Stimulated activated CD8-positive, alpha-beta memory T cell treated with anti-CD3 and anti-CD28 coated beads, Interleukin-4, amount 100 ng/mL, for 1 hour (primary cell): ENCODE data around the gene JAK3.
"Not testable (repeated sequence)": the region's sequence is repeated elsewhere in the genome, so short reads cannot be mapped to it uniquely, and the experiment has no call there.

Source experiments
- DNase-seq, 2 donors: peaks; one replicate each; pipeline ENCODE4 v3.0.0-alpha.2; 2020; ENCODE audit warnings: low read depth in 2 of 2, low spot score in 1 of 2

The JAK3 gene

GRCh38 chr19:17807731-17808316, 40.0 kb downstream of the JAK3 start:
- DNase-seq: no peak

DNA sequence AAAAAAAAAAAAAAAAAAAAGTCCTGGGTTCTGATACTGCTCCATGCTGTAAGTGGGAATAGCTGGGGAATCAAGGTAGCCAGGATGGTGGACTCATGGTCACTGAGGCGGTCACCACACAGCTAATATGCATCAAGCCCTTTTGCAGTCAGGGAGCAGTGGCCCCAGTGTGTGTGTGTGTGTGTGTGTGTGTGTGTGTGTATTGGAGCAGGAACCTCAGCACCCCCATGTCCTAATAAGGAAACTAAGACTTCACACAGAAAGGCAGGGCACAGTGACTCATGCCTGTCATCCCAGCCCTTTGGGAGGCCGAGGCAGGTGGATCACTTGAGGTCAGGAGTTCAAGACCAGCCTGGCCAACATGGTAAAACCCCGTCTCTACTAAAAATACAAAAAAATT, 40.8 kb downstream of the JAK3 start:
- no peak for DNase-seq

- DNase-seq: no peak
Observed at GRCh38 chr19:17805427-17805826, 42.4 kb downstream of the JAK3 start.

DNA sequence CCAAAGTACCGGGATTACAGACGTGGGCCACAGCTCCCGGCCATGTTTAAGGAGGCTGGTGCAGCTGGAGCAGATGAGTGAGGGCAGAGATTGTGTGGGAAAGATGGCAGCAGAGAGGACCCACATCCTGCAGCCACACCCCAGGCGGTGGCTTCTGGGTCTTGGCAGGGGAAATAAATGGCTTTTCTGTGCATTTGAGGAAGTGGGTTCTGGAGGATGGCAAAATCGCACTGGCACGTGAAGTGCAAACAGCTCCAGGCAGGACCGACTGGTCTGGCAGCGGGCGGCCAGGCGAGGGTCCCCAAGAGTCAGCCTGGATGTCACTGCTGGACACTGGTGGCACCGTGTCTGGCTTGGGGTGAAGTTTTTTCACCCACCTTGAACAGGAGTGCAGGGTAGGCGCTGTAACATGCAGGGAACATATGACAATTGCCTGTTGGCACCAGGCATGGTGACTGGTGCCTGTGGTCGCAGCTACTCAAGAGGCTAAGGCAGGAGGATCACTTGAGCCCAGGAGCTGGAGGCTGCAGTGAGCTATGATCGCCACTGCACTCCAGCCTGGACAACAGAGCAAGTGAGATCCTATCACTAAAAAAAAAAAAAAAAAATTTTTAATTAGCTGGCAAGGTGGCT, 44.4 kb downstream of the JAK3 start:
- no peak for DNase-seq

DNA sequence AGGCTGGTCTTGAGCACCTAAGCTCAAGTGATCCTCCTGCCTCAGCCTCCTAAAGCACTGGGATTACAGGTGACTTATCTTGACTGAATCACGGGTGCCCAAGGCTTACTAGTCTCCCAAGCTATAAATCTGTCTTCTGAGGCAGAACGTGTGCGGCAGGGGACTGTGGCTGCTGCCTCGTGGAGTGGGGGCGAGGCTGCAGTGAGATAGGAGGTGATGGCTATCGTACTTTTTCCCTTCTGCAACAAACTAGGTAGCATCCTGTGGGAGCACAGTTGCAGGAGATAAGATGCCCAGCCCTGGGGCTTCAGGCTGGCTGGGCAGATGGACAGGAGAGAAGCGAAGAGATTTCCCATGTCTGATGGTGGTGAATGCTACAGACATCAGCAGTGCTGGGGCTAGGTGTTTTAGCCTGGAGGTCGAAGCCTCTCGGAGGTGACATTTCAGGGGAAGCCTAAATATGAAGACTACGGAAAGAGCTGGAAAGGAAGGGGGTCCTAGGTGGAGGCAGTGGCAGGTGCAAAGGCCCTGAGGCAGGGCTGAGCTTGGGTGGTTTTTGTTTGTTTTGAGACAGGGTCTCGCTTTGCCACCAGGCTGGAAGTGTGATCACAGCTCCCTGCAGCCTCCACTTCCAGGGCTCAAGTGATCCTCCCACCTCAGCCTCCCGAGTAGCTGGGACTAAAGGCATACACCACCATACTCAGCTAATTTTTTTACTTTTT, 45.5 kb downstream of the JAK3 start:
- no peak for DNase-seq

- DNase-seq: not testable (repeated sequence)
Observed at GRCh38 chr19:17798599-17798998, 49.2 kb downstream of the JAK3 start.

DNA sequence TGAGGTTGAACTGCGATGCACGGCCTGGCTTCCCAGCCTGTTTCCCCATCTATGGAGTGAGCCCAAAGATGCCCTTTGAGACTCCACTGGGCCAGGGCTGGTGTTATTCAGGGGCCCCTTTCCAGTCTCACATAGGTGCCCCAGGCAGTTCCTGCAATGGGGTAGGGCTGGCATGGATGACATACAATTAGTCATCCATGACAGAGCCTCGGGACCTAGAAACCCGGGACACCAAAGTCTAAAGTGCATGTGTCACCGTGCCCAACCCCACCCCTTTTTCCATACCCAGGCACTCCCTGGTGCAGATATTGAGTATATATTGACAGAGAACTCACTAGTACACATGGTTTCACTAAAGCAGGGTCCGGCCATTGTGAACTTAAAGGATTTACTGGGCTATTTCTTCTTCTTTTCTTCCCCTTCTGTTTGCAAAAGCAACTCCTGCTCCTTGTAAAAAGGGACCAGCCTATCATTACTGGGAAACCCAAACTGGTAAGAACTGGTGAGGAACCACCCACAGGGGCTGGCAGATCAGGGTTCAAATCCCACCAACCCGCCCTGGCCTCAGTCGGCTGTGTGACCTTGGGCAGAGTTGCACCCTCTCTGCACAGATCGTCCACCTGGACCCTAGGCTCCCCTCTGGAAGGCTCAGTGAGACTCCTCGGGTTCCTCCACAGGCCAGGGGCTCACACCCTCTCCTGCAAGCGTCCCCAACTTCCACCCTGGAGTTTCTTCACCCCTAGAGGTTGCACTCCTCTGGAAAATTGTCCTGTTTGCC, 50.2 kb downstream of the JAK3 start:
- no peak for DNase-seq

DNA sequence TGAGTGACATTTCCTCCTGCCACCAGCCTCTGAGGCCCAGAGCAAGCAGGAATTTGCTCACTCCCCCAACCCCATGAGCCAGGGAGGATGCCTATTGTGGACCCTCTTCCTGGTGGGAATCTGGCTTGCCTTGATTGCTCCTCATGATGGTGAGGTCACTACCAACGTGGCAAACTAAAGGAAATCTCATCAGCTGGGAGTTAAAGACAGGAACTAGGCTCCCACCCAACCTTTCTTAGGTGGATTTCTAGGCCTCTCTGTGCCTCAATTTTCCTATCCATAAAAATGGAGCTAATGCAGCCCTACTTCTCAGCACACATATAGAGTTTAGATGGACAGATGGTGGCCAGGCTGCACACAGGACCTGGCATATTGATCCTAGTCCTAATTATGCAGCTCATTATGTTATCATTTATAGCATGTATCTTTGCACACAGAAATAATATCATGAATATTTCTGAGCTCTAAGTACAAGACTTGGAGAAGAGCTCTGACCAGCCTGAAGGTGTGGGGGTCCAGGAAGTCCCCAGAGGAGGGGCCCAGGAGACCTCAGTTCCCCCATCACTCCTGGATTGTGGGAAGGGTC, 50.9 kb downstream of the JAK3 start:
- no peak for DNase-seq

DNA sequence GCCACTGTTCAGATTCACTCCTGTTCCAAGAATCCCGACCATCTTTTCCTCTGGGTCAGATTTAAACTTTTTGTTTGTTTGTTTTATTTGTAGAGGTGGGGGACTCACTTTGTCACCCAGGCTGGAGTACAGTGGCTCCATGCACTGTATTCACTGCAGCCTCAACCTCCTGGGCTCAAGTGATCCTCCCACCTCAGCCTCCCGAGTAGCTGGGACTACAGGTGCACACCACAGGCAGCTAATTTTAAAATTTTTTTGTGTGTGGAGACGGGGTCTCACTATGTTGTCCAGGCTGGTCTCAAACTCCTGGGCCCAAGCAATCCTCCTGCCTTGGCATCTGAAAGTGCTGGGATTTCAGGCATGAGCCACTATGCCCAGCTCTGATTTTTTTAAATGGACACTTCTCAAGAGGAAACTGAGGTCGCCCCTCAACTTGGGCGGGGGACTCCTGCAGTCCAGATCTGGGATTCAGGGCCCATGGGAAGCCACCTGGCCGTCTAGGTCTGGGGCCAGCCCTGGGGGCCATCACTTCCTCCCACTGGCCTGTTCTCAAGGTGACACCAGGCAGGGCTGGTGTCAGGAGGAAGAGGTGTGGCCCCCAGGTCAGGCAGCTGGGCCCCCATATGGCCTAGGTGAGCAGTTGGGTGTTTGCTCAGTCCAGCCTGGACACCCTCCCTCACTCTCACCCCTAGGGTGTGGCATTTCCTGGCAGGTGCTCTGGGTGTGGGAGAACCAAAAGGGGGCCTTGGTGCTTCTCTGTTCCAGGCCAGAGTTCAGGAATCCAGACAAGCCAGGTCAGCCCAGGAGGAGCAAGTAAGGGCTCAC, 51.6 kb downstream of the JAK3 start:
- no peak for DNase-seq

DNA sequence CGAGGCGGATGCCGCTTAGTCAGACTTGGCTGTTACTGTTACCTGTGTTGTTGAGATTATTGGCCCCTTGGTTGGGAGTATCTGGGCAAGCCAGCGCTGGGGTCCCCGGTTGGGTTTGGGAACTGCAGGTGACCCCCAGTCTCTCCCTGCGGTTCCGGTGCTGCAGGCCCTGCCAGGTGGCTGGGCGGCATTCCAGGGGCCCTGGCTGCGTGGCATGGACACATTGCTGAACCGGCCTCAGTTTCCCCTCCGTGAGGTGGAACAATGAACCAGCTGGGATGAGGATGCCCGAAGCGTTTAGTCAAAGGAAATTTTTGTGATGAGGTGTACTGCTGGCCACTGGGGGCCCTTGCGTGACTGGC, 52.3 kb downstream of the JAK3 start:
- DNase-seq: no peak

GRCh38 chr19:17794731-17795494, 52.9 kb downstream of the JAK3 start, which contains the start of gene B3GNT3:
Gene B3GNT3 (plus strand): TSS chr19:17795138. CDS start chr19:17807808, 12,670 bp downstream.
- no peak for DNase-seq

GRCh38 chr19:17794412-17794730, 53.4 kb downstream of the JAK3 start:
- DNase-seq: no peak

DNA sequence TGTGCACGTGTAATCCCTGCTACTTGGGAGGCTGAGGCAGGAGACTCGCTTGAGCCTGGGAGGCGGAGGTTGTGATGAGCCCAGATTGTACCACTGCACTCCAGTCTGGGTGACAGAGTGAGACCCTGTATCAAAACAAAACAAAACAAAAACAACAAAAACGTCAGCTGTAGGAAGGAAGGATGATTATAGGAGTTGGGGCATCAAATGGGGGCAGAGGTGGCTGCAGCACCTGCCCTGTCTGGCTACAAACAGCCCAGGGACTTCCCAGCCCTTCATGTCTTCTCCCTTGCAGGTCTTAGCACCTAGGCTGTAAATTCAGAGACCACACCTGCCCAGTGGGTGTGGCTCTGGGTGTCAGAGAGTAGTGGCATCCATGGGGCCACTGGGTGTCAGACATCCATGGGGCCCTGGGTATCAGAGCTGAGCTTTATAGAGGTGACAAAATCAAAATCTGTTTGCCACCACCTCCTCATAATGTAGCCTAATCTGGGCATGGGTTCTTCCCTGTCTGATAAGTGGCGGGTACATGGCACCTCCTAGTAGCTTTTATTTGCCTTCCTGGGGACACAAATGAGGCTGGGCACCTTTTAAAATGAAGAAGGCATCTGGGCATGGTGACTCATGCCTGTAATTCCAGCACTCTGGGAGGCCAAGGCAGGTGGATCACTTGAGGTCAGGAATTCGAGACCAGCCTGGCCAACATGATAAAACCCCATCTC, 57.6 kb downstream of the JAK3 start:
- no peak for DNase-seq

- DNase-seq: no peak
Observed at GRCh38 chr19:17788632-17789031, 59.1 kb downstream of the JAK3 start.

- no peak for DNase-seq
Observed at GRCh38 chr19:17787274-17787913, 60.4 kb downstream of the JAK3 start.

- DNase-seq: peak; percentile 42 to 50
Observed at GRCh38 chr19:17784201-17785008, 63.4 kb downstream of the JAK3 start.

DNA sequence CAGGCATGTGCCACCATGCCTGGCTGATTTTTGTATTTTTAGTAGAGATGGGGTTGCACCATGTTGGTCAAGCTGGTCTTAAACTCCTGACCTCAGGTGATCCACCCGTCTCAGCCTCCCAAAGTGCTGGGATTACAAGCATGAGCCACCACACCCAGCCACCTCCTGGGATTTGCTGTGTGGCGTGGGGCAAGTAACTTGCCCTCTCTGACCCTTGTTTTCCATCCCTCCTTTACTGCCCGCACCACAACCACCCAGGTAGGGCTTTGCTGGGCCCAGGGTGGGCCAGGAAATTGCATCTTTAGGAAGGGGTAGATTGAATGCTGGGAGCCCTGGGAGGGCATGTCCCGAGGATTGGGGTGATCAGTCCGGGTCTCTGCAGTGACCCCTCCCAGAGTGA, 64.1 kb downstream of the JAK3 start:
- DNase-seq: not testable (repeated sequence)

GRCh38 chr19:17780781-17781180, 67.0 kb downstream of the JAK3 start:
- no peak for DNase-seq
